ENCODE results near the gene MAML3.

DNA sequence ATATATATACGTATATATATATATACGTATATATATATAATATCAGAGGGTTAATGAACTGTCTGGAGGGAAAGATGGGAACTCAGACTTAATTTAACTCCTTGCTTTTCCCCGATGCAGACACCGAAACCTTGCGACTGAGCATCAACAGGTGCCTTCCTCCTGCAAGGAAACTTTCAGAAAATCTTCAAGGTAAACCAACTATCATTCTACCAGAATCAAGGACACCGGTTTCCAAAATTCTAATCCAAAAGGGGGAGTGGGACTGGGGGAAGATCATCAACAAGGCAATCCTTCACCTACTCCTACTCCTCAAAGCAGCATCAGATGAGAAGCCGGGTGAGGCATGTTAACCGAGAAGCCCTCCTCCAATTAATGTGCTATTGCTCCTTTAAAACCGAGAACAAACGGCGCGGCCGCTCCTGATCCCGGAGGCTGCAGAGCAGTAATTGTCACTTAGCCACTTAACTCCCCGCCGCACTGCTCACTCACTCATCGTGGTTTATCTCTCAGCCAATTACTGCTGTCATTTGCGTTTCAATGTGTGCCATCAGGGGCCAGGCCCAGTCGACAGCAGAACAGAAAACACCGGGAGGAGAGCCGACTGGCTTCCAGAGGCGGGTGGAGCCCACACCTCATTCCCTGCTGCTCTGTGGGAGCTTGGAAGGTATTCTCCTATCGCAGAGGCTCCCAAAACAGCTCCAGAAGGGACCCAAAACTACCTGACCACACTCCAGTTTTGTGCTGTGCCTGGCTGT is 61.7 kb downstream of the MAML3 start:
- TF ChIP-seq, protein P1, sequence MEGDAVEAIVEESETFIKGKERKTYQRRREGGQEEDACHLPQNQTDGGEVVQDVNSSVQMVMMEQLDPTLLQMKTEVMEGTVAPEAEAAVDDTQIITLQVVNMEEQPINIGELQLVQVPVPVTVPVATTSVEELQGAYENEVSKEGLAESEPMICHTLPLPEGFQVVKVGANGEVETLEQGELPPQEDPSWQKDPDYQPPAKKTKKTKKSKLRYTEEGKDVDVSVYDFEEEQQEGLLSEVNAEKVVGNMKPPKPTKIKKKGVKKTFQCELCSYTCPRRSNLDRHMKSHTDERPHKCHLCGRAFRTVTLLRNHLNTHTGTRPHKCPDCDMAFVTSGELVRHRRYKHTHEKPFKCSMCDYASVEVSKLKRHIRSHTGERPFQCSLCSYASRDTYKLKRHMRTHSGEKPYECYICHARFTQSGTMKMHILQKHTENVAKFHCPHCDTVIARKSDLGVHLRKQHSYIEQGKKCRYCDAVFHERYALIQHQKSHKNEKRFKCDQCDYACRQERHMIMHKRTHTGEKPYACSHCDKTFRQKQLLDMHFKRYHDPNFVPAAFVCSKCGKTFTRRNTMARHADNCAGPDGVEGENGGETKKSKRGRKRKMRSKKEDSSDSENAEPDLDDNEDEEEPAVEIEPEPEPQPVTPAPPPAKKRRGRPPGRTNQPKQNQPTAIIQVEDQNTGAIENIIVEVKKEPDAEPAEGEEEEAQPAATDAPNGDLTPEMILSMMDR (IDR thresholded peaks at IDR 0.05): no peak
- no peak for TF ChIP-seq POLR2A (IDR thresholded peaks at IDR 0.05)

Data from uterus (tissue), 2 donors.